ENCODE data around the gene TMED1.

Gene TMED1

DNA sequence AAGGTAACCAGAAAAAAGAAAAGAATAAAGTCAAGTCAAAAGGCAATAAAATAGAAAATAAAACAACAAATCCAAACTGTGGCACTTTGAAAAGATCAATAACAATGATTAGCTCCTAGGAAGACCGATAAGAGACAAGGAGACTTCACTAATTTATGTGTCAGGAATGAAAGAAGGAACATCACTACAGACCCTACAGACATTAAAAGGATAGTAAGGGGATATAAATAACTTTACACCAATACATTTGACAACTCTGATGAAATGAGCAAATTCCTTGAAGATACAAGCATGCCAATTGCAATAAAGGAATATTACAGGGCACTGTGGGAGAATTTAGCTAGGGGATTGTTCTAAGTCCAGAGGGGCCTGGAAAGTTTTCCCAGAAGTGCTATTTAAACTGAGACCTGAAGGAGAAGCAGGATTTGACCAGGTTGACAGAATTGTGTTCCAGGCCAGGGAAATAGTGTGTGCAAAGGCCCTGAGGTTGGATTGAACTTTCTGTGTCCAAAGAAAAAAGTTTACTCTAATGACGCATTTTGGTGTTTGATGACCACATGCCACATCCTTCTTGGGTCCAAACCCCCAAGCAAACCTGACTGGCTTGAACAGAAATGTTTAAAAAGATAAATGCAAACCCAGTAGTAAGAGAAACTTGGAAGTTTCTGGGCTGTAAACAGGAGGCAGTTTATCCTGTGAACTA lies 10.6 kb upstream of the TMED1 start:
- Histone ChIP-seq H3K4me1 (ENCODE audit: control insufficient read depth in 1 of 2, insufficient read depth in 2 of 2, low read length in 2 of 2) (no peaks in the 10 kb centered on the region), H3K4me3 (ENCODE audit: low read depth, low read length) (no peak overlapping the region), H3K79me1 (ENCODE audit: low read length) (no peaks in the 10 kb centered on the region), H4K12ac (ENCODE audit: low read depth, low read length) (no peak overlapping the region), H2BK120ac (ENCODE audit: insufficient read depth, low read length, poor library complexity) (no peak overlapping the region), H2BK5ac (ENCODE audit: low read depth, low read length, poor library complexity) (no peak overlapping the region), H3K9ac (ENCODE audit: low read length) (no peak overlapping the region), H3K18ac (ENCODE audit: low read length) (no peak overlapping the region), H3K4ac (ENCODE audit: low read depth, low read length) (no peak overlapping the region), H3K27me3 (ENCODE audit: insufficient read depth, low read length) (no peaks in the 10 kb centered on the region), H3K9me3 (ENCODE audit: insufficient read depth, low read depth, low read length) (no peaks in the 10 kb centered on the region), H3K4me2 (ENCODE audit: low read length) (no peak overlapping the region), H4K8ac (ENCODE audit: low read depth, low read length) (no peak overlapping the region), H2BK12ac (ENCODE audit: low read length) (no peak overlapping the region), H3K79me2 (ENCODE audit: control insufficient read depth, insufficient read depth, low read length, poor library complexity) (no peaks in the 10 kb centered on the region), H3K27ac (ENCODE audit: low read depth, low read length) (no peak overlapping the region), H3K14ac (ENCODE audit: low read length) (no peak overlapping the region), H3K23ac (ENCODE audit: low read length) (no peak overlapping the region), H2AFZ (ENCODE audit: insufficient read depth, low read length, poor library complexity) (no peak overlapping the region), H2AK5ac (ENCODE audit: low read length) (no peak overlapping the region), H3K36me3 (ENCODE audit: control insufficient read depth in 1 of 2, insufficient read depth in 2 of 2, low read length in 2 of 2) (no peaks in the 10 kb centered on the region), H4K91ac (ENCODE audit: low read depth, low read length) (no peak overlapping the region)
- no CpG with 5 or more reads among the region's 2 CpGs for WGBS (ENCODE audit: extremely low coverage, insufficient coverage, insufficient read length)
- no peak for DNase-seq

DNA sequence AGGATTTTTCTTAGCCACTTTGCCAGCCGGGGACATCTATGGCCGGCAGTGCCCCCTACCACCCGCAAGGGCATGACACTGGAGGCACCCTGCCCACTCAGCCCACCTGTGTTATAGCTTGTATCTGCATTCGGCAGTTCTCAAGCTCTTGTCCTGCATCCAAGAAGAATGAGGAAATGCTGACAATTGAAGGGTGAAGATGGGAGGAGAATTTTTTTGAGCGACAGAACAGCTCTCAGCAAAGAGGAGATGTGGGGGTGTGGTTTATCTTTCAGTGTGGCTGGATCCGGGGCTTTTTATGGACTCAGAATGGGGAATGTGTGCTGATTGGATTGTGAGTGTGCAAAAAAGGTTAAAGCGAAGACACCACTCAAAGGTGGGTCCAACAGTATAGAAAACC lies 6.8 kb upstream of the TMED1 start:
- H3K9me3 ChIP-seq (ENCODE audit: insufficient read depth, low read depth, low read length), result no peaks in the 10 kb centered on the region
- H2AFZ ChIP-seq (ENCODE audit: insufficient read depth, low read length, poor library complexity), result no peak overlapping the region
- no peaks in the 10 kb centered on the region for H3K79me1 ChIP-seq (ENCODE audit: low read length)
- no peak overlapping the region for H3K4me2 ChIP-seq (ENCODE audit: low read length)
- no peaks in the 10 kb centered on the region for H3K36me3 ChIP-seq (ENCODE audit: control insufficient read depth in 1 of 2, insufficient read depth in 2 of 2, low read length in 2 of 2)
- no peak overlapping the region for H3K4ac ChIP-seq (ENCODE audit: low read depth, low read length)
- H3K79me2 ChIP-seq (ENCODE audit: control insufficient read depth, insufficient read depth, low read length, poor library complexity), result no peaks in the 10 kb centered on the region
- H3K27ac ChIP-seq (ENCODE audit: low read depth, low read length), result no peak overlapping the region
- no peak for DNase-seq
- no peak overlapping the region for H4K91ac ChIP-seq (ENCODE audit: low read depth, low read length)
- no peak overlapping the region for H2BK12ac ChIP-seq (ENCODE audit: low read length)
- no peak overlapping the region for H4K8ac ChIP-seq (ENCODE audit: low read depth, low read length)
- H4K12ac ChIP-seq (ENCODE audit: low read depth, low read length), result no peak overlapping the region
- H3K14ac ChIP-seq (ENCODE audit: low read length), result no peak overlapping the region
- H2AK5ac ChIP-seq (ENCODE audit: low read length), result no peak overlapping the region
- no peaks in the 10 kb centered on the region for H3K27me3 ChIP-seq (ENCODE audit: insufficient read depth, low read length)
- no peak overlapping the region for H3K23ac ChIP-seq (ENCODE audit: low read length)
- no peak overlapping the region for H3K4me3 ChIP-seq (ENCODE audit: low read depth, low read length)
- no CpG with 5 or more reads among the region's 7 CpGs for WGBS (ENCODE audit: extremely low coverage, insufficient coverage, insufficient read length)
- H3K4me1 ChIP-seq (ENCODE audit: control insufficient read depth in 1 of 2, insufficient read depth in 2 of 2, low read length in 2 of 2), result no peaks in the 10 kb centered on the region
- no peak overlapping the region for H2BK120ac ChIP-seq (ENCODE audit: insufficient read depth, low read length, poor library complexity)
- no peak overlapping the region for H3K18ac ChIP-seq (ENCODE audit: low read length)
- H2BK5ac ChIP-seq (ENCODE audit: low read depth, low read length, poor library complexity), result no peak overlapping the region
- no peak overlapping the region for H3K9ac ChIP-seq (ENCODE audit: low read length)

DNA sequence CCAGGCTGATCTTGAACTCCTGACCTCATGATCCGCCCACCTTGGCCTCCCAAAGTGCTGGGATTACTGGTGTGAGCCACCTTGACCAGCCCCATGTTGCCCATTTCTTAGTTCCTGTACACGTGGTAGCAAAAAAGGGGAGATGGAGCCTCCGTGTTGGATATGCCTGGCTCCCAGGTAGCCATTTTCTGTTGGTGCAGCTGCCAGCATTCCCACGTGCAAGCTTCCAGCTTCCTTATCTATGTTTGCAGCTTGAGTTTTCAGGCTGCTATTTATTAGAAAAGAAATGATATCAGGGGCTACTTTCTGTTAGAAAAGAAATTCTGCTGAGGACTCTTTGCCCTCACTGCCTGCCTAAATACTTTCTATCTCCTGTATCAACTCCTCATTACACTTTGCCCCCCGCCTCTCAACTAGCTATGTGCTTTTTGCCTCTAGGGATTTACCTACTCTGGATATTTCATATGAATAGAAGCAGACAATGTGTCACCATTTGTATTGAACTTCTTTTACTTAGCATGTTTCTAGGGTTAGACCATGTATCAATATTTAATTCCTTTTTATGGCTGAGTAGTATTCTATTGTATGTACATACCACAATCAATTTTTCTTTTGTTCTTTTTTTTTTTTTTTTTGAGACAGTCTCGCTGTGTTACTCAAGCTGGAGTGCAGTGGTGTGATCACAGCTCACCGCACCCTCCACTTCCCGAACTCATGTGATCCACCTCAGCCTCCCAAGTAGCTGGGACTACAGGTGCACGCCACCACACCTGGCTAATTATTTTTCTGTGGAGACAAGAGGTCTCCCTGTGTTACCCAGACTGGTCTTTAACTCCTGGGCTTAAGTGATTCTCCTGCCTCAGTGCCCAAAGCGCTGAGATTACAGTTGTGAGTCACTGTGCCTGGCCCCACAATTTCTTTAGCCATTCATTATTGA lies 3.4 kb upstream of the TMED1 start:
- peaks cover 10% of the 10 kb centered on the region for H3K79me1 ChIP-seq (ENCODE audit: low read length)
- H2BK12ac ChIP-seq (ENCODE audit: low read length), result no peak overlapping the region
- H4K91ac ChIP-seq (ENCODE audit: low read depth, low read length), result no peak overlapping the region
- H3K79me2 ChIP-seq (ENCODE audit: control insufficient read depth, insufficient read depth, low read length, poor library complexity), result peaks cover 5% of the 10 kb centered on the region
- no peak for DNase-seq
- peaks cover 9% of the 10 kb centered on the region in 2 experiments for H3K4me1 ChIP-seq (ENCODE audit: control insufficient read depth in 1 of 2, insufficient read depth in 2 of 2, low read length in 2 of 2)
- no peak overlapping the region for H3K14ac ChIP-seq (ENCODE audit: low read length)
- H3K9ac ChIP-seq (ENCODE audit: low read length), result no peak overlapping the region
- H4K8ac ChIP-seq (ENCODE audit: low read depth, low read length), result no peak overlapping the region
- H3K27me3 ChIP-seq (ENCODE audit: insufficient read depth, low read length), result no peaks in the 10 kb centered on the region
- no peak overlapping the region for H2BK5ac ChIP-seq (ENCODE audit: low read depth, low read length, poor library complexity)
- H2AK5ac ChIP-seq (ENCODE audit: low read length), result no peak overlapping the region
- no peak overlapping the region for H3K23ac ChIP-seq (ENCODE audit: low read length)
- H3K18ac ChIP-seq (ENCODE audit: low read length), result no peak overlapping the region
- no peak overlapping the region for H2BK120ac ChIP-seq (ENCODE audit: insufficient read depth, low read length, poor library complexity)
- no peak overlapping the region for H3K4ac ChIP-seq (ENCODE audit: low read depth, low read length)
- no peak overlapping the region for H3K27ac ChIP-seq (ENCODE audit: low read depth, low read length)
- peaks cover 4 to 6% of the 10 kb centered on the region in 2 experiments for H3K36me3 ChIP-seq (ENCODE audit: control insufficient read depth in 1 of 2, insufficient read depth in 2 of 2, low read length in 2 of 2)
- no peak overlapping the region for H3K4me3 ChIP-seq (ENCODE audit: low read depth, low read length)
- H2AFZ ChIP-seq (ENCODE audit: insufficient read depth, low read length, poor library complexity), result no peak overlapping the region
- no CpG with 5 or more reads among the region's 10 CpGs for WGBS (ENCODE audit: extremely low coverage, insufficient coverage, insufficient read length)
- H4K12ac ChIP-seq (ENCODE audit: low read depth, low read length), result no peak overlapping the region
- peaks cover 8% of the 10 kb centered on the region for H3K9me3 ChIP-seq (ENCODE audit: insufficient read depth, low read depth, low read length)
- no peak overlapping the region for H3K4me2 ChIP-seq (ENCODE audit: low read length)

DNA sequence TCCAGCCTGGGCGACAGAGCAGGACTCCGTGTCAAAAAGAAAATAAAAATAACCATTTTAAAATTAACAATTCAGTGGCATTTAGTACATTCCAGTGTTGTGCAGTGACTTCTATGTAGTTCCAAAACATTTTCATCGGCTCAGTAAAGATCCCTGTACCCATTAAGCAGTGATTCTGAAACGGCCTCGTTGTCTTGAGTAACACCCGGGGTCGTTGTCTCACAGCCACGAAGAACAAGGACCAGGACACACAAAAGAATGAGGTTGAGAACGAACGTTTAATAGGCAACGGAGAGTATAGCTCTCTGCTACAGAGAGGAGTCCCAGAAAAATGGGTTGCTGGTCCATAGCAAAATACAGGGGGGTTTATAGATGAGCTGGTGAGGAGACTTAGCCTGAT lies 2.4 kb upstream of the TMED1 start:
- Histone ChIP-seq H3K9me3 (ENCODE audit: insufficient read depth, low read depth, low read length) (peaks cover 8% of the 10 kb centered on the region), H2BK5ac (ENCODE audit: low read depth, low read length, poor library complexity) (no peak overlapping the region), H3K14ac (ENCODE audit: low read length) (no peak overlapping the region), H3K9ac (ENCODE audit: low read length) (no peak overlapping the region), H2AK5ac (ENCODE audit: low read length) (no peak overlapping the region), H4K12ac (ENCODE audit: low read depth, low read length) (no peak overlapping the region), H3K4me3 (ENCODE audit: low read depth, low read length) (no peak overlapping the region), H2BK12ac (ENCODE audit: low read length) (no peak overlapping the region), H4K8ac (ENCODE audit: low read depth, low read length) (no peak overlapping the region), H3K79me1 (ENCODE audit: low read length) (peaks cover 10% of the 10 kb centered on the region), H3K4me1 (ENCODE audit: control insufficient read depth in 1 of 2, insufficient read depth in 2 of 2, low read length in 2 of 2) (peaks cover 9% of the 10 kb centered on the region in 2 experiments), H4K91ac (ENCODE audit: low read depth, low read length) (no peak overlapping the region), H2BK120ac (ENCODE audit: insufficient read depth, low read length, poor library complexity) (no peak overlapping the region), H3K23ac (ENCODE audit: low read length) (no peak overlapping the region), H3K27me3 (ENCODE audit: insufficient read depth, low read length) (no peaks in the 10 kb centered on the region), H3K4me2 (ENCODE audit: low read length) (no peak overlapping the region), H2AFZ (ENCODE audit: insufficient read depth, low read length, poor library complexity) (no peak overlapping the region), H3K27ac (ENCODE audit: low read depth, low read length) (no peak overlapping the region), H3K79me2 (ENCODE audit: control insufficient read depth, insufficient read depth, low read length, poor library complexity) (peaks cover 5% of the 10 kb centered on the region), H3K4ac (ENCODE audit: low read depth, low read length) (no peak overlapping the region), H3K36me3 (ENCODE audit: control insufficient read depth in 1 of 2, insufficient read depth in 2 of 2, low read length in 2 of 2) (peaks cover 8 to 11% of the 10 kb centered on the region in 2 experiments), H3K18ac (ENCODE audit: low read length) (no peak overlapping the region)
- no peak for DNase-seq
- WGBS (ENCODE audit: extremely low coverage, insufficient coverage, insufficient read length), result no CpG with 5 or more reads among the region's 11 CpGs
